GM19397 (cell line): Measurements from ENCODE around the gene TTN.

Experiments used
- ATAC-seq: cut with Tn5 transposase; IDR thresholded peaks from one replicate; pipeline ENCODE4 v1.9.1; 2021; ENCODE audit warnings: mild to moderate bottlenecking, moderate library complexity; ENCODE audit not compliant: unreplicated experiment

Gene TTN

DNA sequence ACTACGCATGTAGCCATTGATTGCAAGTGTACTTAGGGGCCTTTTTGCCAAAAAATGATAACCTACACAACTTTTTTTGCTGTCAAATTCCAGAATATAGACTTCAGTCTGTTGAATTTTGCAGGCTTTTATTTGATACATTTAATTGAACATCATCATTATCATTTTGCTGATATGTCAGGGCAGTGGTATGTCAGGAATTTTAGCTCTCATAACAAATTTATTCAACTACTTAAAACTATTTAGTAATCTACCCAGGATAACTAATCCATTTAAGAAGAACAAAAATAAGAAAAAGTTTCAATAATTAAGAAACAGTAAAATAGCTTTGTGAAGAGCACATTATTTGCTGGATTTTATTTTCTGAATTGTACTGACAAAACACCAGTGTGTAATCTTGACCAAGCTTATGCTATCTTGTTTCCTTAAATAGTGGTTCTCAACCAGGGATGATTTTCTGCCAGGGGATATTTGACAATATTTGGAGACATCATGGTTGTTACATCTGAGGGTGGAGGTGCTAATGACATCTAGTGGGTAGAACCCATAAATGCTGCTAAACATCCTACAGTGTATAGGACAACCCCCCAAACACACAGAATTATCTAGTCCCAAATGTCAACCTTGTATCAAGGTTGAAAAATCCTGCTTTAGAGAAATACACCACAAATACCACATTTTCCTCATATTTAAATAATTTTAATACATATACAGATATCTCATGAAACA lies 12.1 kb upstream of the TTN start:
- ATAC-seq: no peak

DNA sequence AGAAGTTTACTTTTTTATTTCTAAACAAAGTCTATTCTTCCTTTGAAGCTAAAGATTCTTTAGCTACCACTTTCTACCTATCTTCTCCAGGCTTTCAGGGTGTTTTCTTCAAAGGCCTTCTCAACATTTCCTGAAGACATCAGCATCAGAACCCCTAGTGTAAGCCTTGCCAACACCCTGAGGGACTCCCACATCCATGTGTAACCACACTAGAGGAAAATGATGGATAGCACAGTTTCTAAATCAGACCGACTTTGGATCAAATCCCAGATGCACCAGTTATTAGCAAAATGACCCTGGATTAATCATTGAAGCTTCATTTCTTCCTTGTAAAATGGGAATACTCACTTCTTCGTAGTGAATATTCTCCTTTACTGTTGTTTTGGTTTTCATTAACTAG lies 4.7 kb upstream of the TTN start:
- ATAC-seq: no peak

DNA sequence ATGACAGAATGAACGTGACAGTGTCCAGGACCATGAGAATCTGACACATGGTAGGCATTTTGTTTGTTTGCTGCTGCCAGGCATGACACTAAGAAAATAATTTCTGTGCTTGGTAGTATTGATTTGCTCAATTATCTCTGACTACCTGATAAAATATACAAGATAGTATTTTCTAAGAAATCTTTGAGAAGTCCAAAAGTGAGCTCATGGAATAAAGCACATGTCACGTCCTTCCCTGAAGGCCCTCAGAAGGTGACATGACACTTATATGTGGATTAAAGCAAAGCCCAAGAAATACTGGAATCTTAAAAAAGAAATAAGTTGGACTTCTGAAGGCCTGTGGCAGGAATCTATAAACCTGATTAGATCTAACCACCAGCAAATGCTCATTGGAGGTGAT lies 3.8 kb upstream of the TTN start:
- ATAC-seq: no peak

- ATAC-seq: no peak
These were observed 3.2 kb upstream of the TTN start for GRCh38 chr2:178810422-178810821.

DNA sequence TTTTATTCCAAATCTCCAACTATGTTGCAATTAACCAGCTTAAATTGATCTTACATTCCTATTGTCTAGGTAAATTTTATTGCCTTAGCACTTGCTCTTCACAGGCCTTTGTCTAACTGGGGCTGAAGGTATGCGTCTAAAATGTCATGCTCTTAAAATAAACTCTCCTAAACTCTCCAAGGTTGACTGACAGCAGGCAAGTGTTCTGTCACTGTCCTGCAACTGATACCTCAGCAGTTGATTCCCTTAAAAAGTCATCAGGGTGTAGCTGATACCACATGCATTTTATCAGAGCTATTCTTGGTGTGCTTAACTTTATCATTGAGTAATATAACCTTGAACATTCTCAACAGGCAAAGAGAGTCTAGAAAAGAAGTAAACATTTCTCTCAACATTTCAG lies 680 bp downstream of the TTN start:
- no peak for ATAC-seq

- ATAC-seq: no peak
These were observed 1.8 kb downstream of the TTN start for GRCh38 chr2:178805457-178805856.

GRCh38 chr2:178804791-178805190 lies 2.4 kb downstream of the TTN start:
- ATAC-seq: no peak

- no peak for ATAC-seq
These were observed 6.7 kb downstream of the TTN start for GRCh38 chr2:178800510-178800909.

DNA sequence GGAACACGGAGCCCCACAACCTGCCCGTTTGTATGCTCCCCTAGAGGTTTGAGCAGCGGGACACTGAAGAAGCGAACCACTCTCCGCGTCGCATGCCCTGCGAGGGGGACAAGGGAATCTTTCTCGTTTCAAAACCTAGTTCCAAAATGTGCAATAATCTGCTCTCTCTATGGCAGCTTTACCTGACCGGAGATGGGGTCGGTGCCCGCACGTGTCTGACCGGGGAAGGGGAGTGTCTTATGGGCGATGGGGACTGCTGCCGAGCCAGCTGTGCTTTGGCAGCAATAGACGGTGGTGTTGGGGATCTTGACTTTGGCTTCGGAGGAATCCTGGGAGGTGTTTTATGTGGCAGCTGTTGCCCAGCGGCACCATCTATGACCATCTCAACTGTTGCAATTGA lies 7.9 kb downstream of the TTN start:
- ATAC-seq: no peak

DNA sequence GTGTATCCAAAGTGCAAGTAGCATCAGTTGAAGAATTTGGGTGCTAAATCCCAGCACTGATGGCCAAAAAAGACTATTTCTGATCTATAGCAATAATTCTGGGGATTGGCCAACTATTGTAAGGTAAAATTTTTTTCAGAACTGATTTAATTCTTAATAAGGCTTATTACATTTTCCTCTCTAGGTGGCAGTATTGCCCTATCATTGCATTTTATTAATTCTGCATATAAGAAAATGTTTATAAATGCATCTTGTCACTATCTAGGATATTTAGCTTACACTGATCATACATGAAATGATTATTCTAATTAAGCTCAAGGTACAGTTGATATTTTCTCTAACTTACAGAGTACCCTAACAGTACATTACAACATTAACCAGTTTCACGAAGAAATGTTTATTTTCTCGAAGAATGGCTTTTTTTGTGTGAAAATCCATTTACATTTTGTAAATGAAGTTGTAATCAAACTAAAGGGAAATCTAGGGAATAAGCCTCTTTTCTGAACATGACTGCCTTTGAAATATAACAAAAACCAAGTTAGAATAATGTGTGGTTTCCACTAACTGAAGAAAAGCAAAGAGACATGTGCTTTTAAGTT lies 11.0 kb downstream of the TTN start:
- no peak for ATAC-seq

DNA sequence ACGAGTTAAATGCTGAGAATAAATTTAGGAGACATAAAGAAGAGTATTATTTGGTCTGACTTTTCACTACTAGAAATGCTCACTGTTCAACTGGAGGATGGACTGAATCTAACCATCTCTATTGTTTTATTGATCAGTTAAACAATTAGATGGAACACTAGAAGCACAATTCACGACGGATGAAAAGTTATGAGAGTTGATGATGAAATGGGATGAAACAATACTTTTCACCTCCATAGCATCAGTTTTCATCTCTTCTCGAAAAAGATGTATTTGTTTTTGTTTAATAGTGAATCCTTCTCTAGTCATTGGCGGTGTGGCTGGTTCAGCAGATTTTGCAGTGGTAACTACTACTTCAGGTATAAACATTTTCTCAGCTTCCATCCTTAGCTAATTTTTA lies 19.3 kb downstream of the TTN start:
- no peak for ATAC-seq

DNA sequence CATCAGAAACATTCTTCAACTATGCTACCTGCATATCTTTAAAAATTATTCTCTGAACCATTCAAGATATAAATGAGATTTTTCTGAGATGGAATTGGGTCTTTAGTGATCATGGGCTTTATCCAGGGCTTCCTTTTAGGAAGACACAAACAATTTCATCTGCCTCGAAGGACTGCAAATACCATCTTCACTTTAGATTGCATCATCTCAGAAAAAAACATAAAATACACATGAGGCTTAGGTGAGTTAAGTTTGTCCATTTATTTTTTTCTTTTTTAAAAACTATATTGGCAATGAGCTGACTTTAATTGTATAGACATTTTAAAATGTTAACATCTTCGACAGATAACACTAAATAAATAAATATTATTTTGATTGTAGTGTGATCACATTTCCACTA lies 20.1 kb downstream of the TTN start:
- no peak for ATAC-seq

DNA sequence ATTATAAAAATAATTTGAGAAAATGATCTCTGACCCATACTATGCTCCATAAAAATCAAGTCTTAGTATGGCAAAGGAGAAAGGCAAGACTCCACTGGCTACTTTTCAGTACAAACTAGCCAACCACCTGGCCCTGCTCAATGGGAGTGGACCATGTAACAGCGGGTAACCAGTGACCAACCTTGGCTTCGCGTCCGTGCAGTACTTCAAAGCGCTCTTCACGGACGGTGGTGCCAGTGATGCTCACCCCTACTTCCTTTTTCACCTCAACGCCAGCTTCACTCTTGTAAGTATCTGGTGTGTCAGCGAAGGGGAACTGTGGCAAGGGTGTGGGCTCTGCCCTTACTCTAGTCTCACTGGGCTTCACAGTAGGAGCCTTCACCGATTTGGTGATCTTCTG lies 23.3 kb downstream of the TTN start:
- no peak for ATAC-seq

DNA sequence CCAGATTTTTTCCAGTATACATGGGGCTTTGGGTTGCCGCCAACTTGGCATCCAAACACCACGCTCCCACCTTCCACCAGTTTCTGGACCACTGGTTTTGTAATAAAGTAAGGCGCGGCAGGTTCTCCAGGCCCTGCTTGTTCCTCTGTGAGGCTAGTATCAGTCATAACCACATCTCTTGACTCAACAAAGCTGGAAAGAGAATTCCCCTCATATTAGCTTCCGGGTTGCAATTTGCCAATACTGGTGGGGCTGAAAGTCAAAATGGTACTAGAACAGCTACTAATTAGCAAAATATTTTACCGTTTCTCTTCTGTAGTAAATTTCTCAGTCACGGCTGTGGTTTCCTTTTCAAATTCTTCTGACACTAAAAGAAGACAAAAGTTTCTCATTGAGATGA lies 25.0 kb downstream of the TTN start:
- no peak for ATAC-seq

GRCh38 chr2:178777577-178777976 lies 29.6 kb downstream of the TTN start:
- ATAC-seq: no peak

GRCh38 chr2:178776751-178777150 lies 30.5 kb downstream of the TTN start:
- no peak for ATAC-seq

DNA sequence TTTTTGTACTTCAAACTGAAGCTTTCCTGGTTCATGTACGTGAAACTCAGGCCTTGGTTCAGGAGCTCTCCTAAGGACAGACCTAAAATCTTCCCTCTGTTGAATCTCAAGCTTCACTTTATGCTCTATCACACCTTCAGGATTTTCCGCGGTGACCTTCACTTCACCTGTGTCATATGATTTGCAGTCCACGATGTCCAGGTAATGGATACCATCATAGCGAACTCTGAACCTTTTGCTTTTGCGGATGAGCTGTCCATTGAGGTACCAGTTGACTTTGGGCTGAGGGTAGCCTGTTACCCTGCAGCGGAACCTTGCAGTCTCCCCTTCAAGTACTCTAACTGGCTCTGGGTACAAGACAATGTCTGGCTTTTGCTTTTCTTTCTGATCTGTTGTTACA lies 31.2 kb downstream of the TTN start:
- no peak for ATAC-seq

DNA sequence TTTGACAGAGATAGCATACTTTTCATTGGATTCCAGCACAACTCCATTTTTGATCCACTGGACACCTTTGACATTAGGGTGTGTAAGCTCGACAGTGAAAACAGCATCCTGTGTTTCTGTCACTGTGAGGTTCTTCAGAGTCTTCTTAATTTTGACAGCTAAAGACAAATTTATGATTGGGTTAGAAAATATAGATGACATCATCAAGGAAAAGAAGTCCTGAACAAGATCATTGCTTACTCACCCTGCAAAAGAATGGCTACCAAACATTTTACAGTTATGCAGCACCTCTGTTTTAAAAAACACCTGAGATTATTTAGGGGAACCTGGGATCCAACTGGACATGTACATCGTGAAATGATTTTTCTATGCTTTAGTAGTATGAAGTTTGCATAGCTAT lies 36.7 kb downstream of the TTN start:
- ATAC-seq: no peak

DNA sequence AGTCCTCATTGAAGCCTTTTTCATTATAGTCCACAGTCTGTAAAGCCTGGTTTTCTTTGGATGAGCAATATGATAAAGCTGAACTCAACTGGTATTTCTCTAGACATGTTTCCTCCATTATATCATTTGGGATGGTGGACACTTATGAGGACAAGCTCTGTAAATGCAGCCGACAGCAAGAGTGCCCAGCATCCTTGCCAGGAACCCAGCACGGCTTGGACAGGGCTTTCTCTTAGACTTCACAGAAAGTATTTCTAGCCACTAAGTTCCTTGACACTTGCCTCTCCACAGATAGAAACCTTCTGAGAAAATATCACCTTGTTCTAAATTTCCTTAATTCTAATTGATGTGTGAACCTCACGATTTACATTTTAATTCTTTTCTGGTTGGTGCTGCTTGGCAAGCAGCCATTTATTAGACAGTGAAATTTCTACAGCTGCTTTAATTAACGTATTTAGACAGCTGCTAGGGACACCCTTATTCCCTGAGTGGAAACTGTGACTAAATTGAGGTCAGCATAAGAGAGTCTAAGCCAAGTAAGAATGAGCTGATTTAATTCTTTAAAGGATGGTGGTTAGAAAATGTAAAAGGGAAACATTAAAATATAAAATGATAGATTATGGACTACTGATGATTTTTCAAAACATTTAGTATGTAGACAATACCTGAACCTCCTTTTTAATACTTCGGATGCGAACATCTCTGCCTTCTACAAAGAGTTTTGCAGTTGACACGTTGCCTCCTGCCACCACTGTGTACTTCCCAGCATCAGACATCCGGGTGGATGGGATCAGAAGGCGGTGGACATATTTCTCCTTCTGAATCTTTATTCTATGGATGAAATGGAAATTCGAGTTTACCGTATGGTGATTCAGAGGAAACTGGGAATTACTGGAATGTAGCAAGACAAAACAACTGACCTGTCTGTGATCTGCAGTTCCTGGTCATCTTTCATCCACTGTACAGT lies 39.8 kb downstream of the TTN start:
- no peak for ATAC-seq

- no peak for ATAC-seq
These were observed 43.1 kb downstream of the TTN start for GRCh38 chr2:178764097-178764496.

DNA sequence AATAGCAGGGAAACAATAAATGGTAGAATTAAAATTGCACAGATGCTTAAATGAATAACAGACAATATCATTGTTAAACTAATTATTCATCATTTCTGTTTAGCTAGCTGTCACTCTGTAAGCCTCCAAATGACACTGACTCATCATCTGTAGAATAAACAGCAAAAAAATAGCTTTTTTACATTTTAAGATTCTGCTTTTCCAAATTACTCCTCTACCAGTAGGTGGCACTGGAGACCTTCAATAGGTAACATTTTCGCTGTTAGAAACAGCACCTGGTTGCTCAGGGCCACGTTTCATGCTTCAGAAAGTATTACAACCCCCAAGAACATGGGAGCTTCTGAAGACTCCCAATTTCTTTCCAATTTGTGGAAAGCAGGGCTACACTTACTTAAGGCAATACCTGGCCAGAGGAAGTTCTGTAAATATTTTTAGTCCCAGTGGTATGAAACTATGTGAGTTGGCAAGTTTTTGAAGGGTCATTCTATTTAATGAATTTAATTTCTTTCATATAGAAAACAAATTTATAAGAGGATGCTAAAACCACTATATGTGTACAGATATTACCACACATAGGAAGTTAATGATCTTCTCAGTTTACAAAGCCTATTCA lies 45.4 kb downstream of the TTN start:
- no peak for ATAC-seq
